ENCODE results near the gene STK32C. TPM values are rescaled to one million over a fixed set of nuclear protein-coding genes. Genes with fewer than 3 reads are reported as not detected.
A peak's percentile ranks its signal among the peaks of the same experiment; 100 is the strongest.
"Not testable (repeated sequence)": the region's sequence is repeated elsewhere in the genome, so short reads cannot be mapped to it uniquely, and the experiment has no call there.

STK32C gene
- total RNA-seq, 2 donors from 2014 or later = 12.6 to 20.6 TPM

GRCh38 chr10:132166216-132166950 is 141.4 kb downstream of the STK32C start:
- no peak for ATAC-seq (replicated peaks)
- Mint-ChIP-seq H3K4me1 (peaks cover 15% of the 10 kb centered on the region), H3K36me3 (ENCODE audit: low read depth) (no peaks in the 10 kb centered on the region), H3K4me3 (no peak overlapping the region), H3K27ac (peak overlapping the region; percentile 26), H3K9me3 (no peaks in the 10 kb centered on the region), H3K27me3 (no peaks in the 10 kb centered on the region)

GRCh38 chr10:132165416-132165980 is 142.3 kb downstream of the STK32C start:
- Mint-ChIP-seq H3K9me3 (no peaks in the 10 kb centered on the region), H3K27me3 (no peaks in the 10 kb centered on the region), H3K4me1 (peaks cover 15% of the 10 kb centered on the region), H3K4me3 (no peak overlapping the region), H3K27ac (no peak overlapping the region), H3K36me3 (ENCODE audit: low read depth) (no peaks in the 10 kb centered on the region)
- no peak for ATAC-seq (replicated peaks)

GRCh38 chr10:132164761-132165278 is 142.9 kb downstream of the STK32C start:
- Mint-ChIP-seq H3K27ac (no peak overlapping the region), H3K36me3 (ENCODE audit: low read depth) (no peaks in the 10 kb centered on the region), H3K9me3 (no peaks in the 10 kb centered on the region), H3K27me3 (no peaks in the 10 kb centered on the region), H3K4me1 (peaks cover 15% of the 10 kb centered on the region), H3K4me3 (no peak overlapping the region)
- ATAC-seq (replicated peaks) = no peak

GRCh38 chr10:132163826-132164515 is 143.8 kb downstream of the STK32C start:
- Mint-ChIP-seq H3K27ac (no peak overlapping the region), H3K4me1 (peaks cover 15% of the 10 kb centered on the region), H3K36me3 (ENCODE audit: low read depth) (no peaks in the 10 kb centered on the region), H3K4me3 (no peak overlapping the region), H3K9me3 (no peaks in the 10 kb centered on the region), H3K27me3 (no peaks in the 10 kb centered on the region)
- no peak for ATAC-seq (replicated peaks)

- Mint-ChIP-seq H3K36me3 (ENCODE audit: low read depth) (no peaks in the 10 kb centered on the region), H3K4me1 (peaks cover 15% of the 10 kb centered on the region), H3K9me3 (no peaks in the 10 kb centered on the region), H3K27ac (no peak overlapping the region), H3K27me3 (no peaks in the 10 kb centered on the region), H3K4me3 (no peak overlapping the region)
- peak; percentile 71 for ATAC-seq (replicated peaks)
Observed at GRCh38 chr10:132163278-132163765, 144.4 kb downstream of the STK32C start.

- H3K4me1 Mint-ChIP-seq = peaks cover 15% of the 10 kb centered on the region
- H3K4me3 Mint-ChIP-seq = no peak overlapping the region
- H3K9me3 Mint-ChIP-seq = no peaks in the 10 kb centered on the region
- H3K27me3 Mint-ChIP-seq = no peaks in the 10 kb centered on the region
- peak overlapping the region; percentile 97 for H3K27ac Mint-ChIP-seq
- no peaks in the 10 kb centered on the region for H3K36me3 Mint-ChIP-seq (ENCODE audit: low read depth)
- no peak for ATAC-seq (replicated peaks)
Observed at GRCh38 chr10:132162590-132163277, 145.0 kb downstream of the STK32C start.

- Mint-ChIP-seq H3K4me1 (peaks cover 15% of the 10 kb centered on the region), H3K36me3 (ENCODE audit: low read depth) (no peaks in the 10 kb centered on the region), H3K27me3 (no peaks in the 10 kb centered on the region), H3K4me3 (peak overlapping the region; percentile 81), H3K9me3 (no peaks in the 10 kb centered on the region), H3K27ac (peak overlapping the region; percentile 97)
- peak; percentile 67 for ATAC-seq (replicated peaks)
Observed at GRCh38 chr10:132162021-132162531, 145.7 kb downstream of the STK32C start.

GRCh38 chr10:132160834-132161622 is 146.7 kb downstream of the STK32C start:
- not testable (repeated sequence) for H3K27me3 Mint-ChIP-seq; H3K4me1 Mint-ChIP-seq; H3K9me3 Mint-ChIP-seq; ATAC-seq (replicated peaks); H3K36me3 Mint-ChIP-seq (ENCODE audit: low read depth); H3K4me3 Mint-ChIP-seq; H3K27ac Mint-ChIP-seq

GRCh38 chr10:132160231-132160630 is 147.5 kb downstream of the STK32C start:
- H3K4me3 Mint-ChIP-seq; H3K36me3 Mint-ChIP-seq (ENCODE audit: low read depth); H3K27ac Mint-ChIP-seq; ATAC-seq (replicated peaks); H3K4me1 Mint-ChIP-seq; H3K27me3 Mint-ChIP-seq; H3K9me3 Mint-ChIP-seq: not testable (repeated sequence)

GRCh38 chr10:132159302-132160230 is 148.2 kb downstream of the STK32C start:
- H3K27me3 Mint-ChIP-seq; ATAC-seq (replicated peaks); H3K4me1 Mint-ChIP-seq; H3K36me3 Mint-ChIP-seq (ENCODE audit: low read depth); H3K9me3 Mint-ChIP-seq: not testable (repeated sequence)
- H3K4me3 Mint-ChIP-seq = peak overlapping the region; percentile 39
- H3K27ac Mint-ChIP-seq = peak overlapping the region; percentile 24

GRCh38 chr10:132158823-132159222 is 148.9 kb downstream of the STK32C start:
- peak overlapping the region; percentile 24 for H3K27ac Mint-ChIP-seq
- H3K9me3 Mint-ChIP-seq = no peaks in the 10 kb centered on the region
- H3K36me3 Mint-ChIP-seq (ENCODE audit: low read depth) = no peaks in the 10 kb centered on the region
- ATAC-seq (replicated peaks) = no peak
- no peaks in the 10 kb centered on the region for H3K27me3 Mint-ChIP-seq
- peaks cover 9% of the 10 kb centered on the region for H3K4me1 Mint-ChIP-seq
- H3K4me3 Mint-ChIP-seq = peak overlapping the region; percentile 39

GRCh38 chr10:132158122-132158741 is 149.5 kb downstream of the STK32C start:
- peaks cover 9% of the 10 kb centered on the region for H3K4me1 Mint-ChIP-seq
- peak overlapping the region; percentile 39 for H3K4me3 Mint-ChIP-seq
- H3K9me3 Mint-ChIP-seq = no peaks in the 10 kb centered on the region
- no peaks in the 10 kb centered on the region for H3K36me3 Mint-ChIP-seq (ENCODE audit: low read depth)
- peak; percentile 52 for ATAC-seq (replicated peaks)
- no peaks in the 10 kb centered on the region for H3K27me3 Mint-ChIP-seq
- H3K27ac Mint-ChIP-seq = no peak overlapping the region

Measured in activated T-helper 17 cell treated with anti-CD3 and anti-CD28 coated beads, Interleukin-2, amount 50 U/mL, for 72 hours (primary cell).